Stimulated activated CD4-positive, alpha-beta T cell treated with anti-CD3 and anti-CD28 coated beads, Interleukin-4, amount 100 ng/mL, for 48 hours (primary cell): ENCODE results near the gene MMP3.
"Not testable (repeated sequence)": the region's sequence is repeated elsewhere in the genome, so short reads cannot be mapped to it uniquely, and the experiment has no call there.

Experiments
- DNase-seq, 2 donors: peaks; one replicate each; pipeline ENCODE4 v3.0.0-alpha.2; 2020; ENCODE audit warnings: low read depth in 2 of 2

Gene MMP3

GRCh38 chr11:102843489-102843888, at the start of gene MMP3:
Gene MMP3 (minus strand): TSS chr11:102843609. CDS start chr11:102843546, 63 bp downstream.
- no peak for DNase-seq

GRCh38 chr11:102891736-102892135, 48.3 kb upstream of the MMP3 start:
- no peak for DNase-seq

- DNase-seq, result no peak
Observed at GRCh38 chr11:102886999-102887398, 43.6 kb upstream of the MMP3 start.

DNA sequence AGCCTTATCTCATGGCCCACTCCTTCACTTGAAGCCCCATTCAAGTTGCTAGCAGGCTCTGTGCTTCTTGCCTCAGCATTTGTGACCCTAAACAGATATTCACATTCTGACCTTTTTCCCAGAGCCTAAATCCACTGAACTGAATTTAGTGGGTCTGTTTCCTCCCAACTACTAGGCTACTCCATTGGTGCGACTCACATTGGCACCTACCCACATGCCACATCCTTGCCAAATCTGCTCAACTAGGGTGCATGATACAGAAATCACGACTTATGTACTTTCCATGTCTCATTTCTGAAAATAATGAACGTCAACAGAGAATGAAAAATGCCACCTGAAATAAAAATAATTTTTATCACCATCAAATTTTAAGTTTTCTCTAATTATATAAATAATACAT, 39.7 kb upstream of the MMP3 start:
- no peak for DNase-seq

GRCh38 chr11:102882389-102883024, 39.1 kb upstream of the MMP3 start:
- no peak for DNase-seq

DNA sequence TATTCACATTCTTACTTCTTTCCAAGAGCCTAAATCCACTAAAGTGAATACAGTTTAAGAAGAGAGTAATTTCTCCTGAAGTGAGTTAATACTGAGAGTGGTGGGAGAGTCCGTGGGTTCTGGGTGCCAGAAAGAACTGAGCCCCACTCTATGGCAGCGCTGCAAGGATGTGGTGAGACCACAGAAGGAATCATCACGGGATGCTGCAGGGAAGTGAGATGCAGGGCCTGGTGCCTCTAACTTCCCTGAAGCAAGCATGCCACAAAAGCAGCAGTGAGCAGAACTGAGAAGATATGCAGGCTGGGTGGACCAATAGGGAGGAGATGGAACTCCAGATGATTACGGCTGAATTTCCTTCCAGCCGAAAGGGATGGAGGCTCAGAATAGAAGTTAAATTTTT, 36.4 kb upstream of the MMP3 start:
- DNase-seq, result no peak

GRCh38 chr11:102878595-102878994, 35.2 kb upstream of the MMP3 start:
- no peak for DNase-seq

- DNase-seq, result no peak
Observed at GRCh38 chr11:102874852-102875251, 31.4 kb upstream of the MMP3 start, which contains the start of gene MMP12. Gene MMP12 (minus strand): TSS chr11:102874982. CDS start chr11:102874937, 45 bp downstream.

DNA sequence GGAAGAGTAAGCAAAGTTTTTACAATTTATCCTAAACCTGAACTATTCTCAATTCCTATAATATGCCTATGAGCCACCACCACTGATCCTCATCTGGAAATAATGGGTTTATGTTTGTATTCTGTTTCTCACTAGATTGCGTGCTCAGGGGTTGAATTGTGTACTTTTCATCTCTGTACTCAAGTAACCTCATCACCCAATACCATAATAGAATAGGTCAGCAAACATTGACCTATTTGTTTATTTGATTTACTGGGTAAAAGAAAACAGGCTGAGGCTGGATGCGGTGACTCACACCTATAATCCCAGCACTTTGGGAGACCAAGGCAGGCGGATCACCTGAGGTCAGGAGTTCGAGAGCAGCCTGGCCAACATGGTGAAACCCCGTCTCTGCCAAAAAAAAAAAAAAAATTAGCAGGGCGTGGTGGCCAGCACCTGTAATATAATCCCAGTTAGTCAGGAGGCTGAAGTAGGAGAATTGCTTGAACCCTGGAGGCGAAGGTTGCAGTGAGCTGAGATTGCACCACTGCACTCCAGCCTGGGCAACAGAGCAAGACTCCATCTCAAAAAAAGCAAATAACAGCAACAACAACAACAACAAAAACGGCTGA, 26.1 kb upstream of the MMP3 start:
- DNase-seq, result not testable (repeated sequence)

GRCh38 chr11:102868339-102868738, 24.9 kb upstream of the MMP3 start:
- DNase-seq, result no peak

GRCh38 chr11:102864724-102865123, 21.3 kb upstream of the MMP3 start:
- DNase-seq, result no peak

DNA sequence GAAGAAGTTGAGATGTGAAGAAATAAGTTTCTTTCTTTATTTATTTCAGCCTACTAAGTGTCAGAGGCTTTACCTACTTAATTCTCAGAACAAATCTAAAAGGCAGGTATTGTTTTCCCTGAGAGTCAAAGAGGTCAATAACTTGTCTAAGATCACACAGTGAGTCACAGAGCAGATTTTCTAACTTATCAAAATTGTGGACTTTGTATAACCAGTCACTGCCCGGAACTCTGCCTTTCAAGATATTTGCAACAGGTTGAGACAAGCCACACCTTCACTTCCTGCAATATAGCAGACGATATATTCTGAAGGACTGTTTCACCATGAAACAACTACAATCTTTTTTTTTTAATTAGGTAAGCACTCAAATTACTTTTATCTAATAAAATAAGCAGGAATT, 10.5 kb upstream of the MMP3 start:
- no peak for DNase-seq

- no peak for DNase-seq
Observed at GRCh38 chr11:102853055-102853454, 9.6 kb upstream of the MMP3 start.

DNA sequence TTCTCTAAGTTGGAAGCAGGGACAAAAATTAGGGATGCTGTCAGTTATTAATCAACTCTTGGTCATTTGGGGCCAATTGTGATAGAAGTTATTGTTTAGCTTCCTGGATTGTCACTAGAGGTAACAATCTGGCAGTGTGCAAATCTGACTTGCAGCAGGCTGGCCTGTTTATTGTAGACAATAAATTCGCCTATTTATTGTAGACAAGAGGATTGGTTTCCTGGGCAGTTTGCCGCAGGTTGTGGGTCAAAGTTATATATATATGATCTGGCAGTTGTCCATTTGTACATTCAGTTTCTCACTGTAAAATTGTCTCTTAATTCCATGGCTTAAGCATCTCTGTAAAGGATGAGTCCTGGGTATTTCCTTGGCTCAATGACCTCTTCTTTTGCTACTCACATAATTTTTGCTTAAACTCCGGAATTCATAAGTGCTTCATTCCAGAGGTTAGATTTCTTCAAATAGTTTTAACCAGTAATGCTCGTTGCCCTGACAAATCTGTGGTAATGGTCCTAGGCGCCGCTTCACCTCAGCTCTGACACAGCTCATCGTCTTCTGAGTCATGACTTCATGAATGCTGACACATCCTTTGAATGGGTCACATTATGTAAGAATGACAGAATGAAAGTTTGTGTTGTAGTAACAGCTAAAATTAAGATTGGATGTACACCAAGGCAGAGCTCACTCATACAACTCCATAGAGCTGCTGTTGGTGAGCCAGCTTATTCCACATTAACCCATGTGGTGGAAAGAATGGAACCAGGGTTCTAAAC, 7.8 kb upstream of the MMP3 start:
- no peak for DNase-seq

DNA sequence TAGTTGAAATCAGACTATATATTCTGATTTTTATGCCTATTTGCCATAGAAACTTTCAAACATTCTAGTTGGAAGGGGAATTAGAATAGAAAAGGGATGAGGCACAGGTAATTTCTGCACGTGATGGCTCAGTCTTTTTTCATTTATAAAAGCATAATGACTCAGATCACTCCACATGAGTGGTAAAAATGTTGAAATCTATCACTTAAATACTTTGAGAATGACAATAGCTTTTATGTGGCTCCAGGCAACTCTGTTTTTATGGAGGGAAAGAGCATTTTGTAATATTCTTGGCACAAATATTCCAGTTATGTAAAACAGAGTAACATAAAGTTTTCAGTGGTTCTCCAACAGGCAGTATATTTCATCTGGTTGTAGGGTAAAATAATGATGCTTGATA, 5.9 kb upstream of the MMP3 start:
- DNase-seq, result no peak

DNA sequence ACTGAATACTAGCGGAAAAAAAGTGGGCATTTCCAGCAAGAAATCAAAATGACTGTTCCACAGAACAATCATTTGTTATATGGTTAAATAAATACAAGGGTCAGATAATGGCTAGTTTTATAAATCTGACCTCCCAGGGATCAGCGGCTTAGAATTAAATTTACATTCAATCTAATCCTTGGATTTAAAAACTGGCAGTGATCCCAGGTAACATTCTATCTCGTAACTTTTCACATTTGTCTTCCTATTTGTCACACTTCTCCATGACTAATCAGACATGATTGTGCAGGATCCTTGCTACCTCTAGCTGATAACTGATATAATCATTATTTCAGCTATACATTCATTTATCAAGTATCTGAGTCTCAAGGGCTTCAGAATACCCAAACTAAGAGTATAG, 2.9 kb upstream of the MMP3 start:
- DNase-seq, result no peak

DNA sequence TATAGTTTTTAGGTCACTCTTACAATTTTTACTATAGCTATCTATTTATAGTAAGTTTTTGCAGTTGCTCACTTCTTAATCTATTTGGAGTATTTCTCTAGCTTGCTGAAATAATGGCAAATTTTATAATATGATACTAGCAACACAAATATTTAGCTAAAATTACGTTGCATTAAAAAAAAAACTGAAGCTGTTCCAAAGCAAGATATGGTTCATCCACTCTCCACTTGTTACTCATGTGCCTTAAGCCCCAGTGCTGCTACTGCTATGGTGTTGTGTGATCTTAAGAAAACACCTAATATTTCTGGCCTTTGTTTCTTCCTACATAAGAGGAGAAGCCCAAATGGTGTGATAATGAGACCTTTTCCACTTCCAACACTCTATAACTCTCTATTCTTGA, 479 bp downstream of the MMP3 start:
- DNase-seq, result no peak

GRCh38 chr11:102840018-102840417, 3.4 kb downstream of the MMP3 start:
- DNase-seq, result no peak

DNA sequence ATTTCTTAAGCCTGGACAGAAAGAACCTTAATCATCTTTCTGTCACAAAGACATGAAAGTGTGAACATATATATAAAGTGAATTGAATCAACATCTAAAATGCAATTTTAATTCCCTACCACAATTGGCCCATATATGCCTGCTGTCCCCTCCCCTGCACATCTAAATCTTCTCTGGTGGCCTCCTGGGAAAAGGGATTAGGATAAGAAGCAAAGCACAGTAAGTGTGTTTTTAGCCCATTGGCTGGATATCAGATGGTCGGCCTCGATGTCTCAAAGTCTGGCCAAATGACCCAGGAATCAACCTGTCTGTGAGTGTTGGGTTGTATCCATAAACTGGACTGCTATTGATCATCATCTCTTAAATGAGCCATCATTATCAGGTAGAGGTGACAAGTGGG, 5.8 kb downstream of the MMP3 start:
- DNase-seq, result no peak

DNA sequence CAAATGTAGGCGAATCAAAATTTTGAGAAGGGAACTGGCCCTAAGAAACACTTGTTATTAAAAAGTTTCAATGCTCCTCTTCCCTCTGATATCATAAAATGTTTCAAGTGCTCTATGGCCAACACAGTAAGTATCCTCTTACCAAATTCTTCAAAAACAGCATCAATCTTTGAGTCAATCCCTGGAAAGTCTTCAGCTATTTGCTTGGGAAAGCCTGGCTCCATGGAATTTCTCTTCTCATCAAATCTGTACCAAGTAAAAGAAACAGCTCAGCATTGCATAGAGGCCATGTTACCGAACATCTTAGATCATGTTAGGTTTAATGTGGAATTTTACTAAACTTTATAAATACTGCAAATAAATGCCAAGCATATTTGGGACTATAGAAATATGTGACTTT, 6.3 kb downstream of the MMP3 start:
- no peak for DNase-seq

DNA sequence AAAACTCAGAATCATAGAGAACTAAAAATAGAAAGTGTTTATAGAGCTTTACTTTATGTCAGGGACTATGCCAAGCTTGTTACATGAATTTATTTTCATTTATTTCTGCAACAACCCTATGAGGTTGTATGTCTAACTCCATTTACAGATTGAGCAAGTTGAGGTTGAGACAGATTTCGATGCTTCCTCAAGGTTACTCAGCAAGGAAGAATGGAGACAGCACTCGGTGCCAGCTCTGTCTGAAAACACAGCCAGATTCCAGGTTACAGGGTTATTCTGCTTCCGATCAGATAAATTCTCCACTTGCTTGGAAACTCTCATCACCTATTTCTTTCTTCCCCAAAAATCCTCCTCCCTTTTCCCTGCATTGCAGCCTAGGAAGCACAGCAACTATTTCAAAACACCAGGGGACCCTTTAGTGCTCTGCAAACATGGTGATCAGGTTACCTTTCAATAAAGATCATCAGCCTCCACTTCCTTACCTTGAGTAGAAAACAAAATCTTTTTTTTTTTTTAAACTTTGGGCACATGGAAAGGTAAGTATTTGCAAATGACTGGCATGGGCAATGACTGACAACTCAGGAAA, 7.0 kb downstream of the MMP3 start:
- DNase-seq, result no peak

DNA sequence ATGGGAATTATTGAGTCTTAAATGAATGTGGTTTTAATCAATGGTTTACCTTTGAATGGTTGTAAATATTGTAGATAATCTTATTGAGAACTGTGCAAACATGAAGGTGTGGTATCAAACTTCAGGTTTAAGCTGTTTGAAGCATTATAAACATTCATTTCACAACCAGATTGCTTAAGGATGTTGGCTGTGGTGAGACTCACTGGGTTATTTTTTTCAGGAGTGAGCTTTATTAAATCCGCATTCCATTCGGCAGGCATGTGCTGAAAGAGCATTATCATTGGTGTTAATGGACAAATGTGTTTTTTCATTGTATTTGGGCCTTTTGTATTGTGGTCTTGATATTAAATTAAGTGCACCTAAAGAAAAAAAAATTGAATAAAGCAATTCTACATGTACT, 9.7 kb downstream of the MMP3 start:
- no peak for DNase-seq

- no peak for DNase-seq
Observed at GRCh38 chr11:102832612-102833011, 10.8 kb downstream of the MMP3 start.
